Body of pancreas (tissue), 4 donors: Measurements from ENCODE around the gene GRIN2D.

ENCODE experiments used
- POLR2A ChIP-seq, 3 donors: fragments of 450-650 bp; IDR thresholded peaks; one replicate each; pipeline ENCODE4 v1.6.1; 2016; ENCODE audit warnings: antibody characterized with exemption in 3 of 3, mild to moderate bottlenecking in 2 of 3
- TF ChIP-seq, protein P1 (sequence below), 7 experiments: fragments of 450-650 bp in 4 of 7; fragments of 200-600 bp in 3 of 7; sonication (generic) in 3 of 7; IDR thresholded peaks; one replicate each; pipeline ENCODE4 v1.5.1; 2016 to 2019; ENCODE audit warnings: antibody characterized with exemption in 7 of 7

DNA sequence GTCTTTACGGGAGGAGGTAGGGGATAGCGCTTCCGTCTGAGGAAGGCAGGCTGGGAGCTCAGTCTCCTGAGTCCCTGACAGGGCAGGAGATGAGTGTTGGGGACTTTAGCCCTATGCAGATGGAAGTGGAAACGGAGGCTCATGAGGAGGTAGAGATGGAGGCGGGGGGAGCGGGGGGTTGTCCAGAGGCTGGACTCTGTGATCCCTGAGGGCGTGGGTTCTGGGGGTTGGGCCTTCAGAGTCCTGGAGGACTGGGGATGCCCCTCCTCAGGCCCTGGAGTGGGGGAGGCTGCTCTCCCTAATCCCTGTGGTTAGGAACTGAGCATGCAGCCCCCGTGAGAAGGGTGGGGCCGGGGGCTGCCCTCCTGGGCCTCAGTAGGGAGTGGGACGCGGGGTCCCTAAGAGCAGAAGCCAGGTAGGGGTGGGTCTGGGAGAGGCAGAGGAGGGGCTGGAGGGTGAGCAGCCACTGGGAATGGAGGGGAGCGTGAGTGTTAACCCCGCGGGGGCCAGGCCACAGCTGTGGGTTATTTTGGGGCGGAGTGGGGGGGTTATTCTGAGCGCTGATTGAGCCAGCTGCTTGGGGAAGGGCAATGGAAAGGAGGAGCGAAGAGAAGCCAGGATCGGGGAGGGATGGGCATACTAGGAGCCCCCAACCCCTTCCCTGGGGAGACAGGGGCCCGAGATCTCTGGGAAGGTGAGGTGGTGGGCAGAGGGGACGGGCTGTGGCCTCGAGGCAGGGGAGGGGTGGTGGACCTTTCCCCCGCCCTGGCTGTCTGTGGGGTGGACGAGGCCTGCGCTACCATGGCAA, 2.8 kb downstream of the GRIN2D start:
- TF ChIP-seq, protein P1, sequence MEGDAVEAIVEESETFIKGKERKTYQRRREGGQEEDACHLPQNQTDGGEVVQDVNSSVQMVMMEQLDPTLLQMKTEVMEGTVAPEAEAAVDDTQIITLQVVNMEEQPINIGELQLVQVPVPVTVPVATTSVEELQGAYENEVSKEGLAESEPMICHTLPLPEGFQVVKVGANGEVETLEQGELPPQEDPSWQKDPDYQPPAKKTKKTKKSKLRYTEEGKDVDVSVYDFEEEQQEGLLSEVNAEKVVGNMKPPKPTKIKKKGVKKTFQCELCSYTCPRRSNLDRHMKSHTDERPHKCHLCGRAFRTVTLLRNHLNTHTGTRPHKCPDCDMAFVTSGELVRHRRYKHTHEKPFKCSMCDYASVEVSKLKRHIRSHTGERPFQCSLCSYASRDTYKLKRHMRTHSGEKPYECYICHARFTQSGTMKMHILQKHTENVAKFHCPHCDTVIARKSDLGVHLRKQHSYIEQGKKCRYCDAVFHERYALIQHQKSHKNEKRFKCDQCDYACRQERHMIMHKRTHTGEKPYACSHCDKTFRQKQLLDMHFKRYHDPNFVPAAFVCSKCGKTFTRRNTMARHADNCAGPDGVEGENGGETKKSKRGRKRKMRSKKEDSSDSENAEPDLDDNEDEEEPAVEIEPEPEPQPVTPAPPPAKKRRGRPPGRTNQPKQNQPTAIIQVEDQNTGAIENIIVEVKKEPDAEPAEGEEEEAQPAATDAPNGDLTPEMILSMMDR (IDR thresholded peaks at IDR 0.05) = no peak
- TF ChIP-seq POLR2A (IDR thresholded peaks at IDR 0.05) = no peak
